GM12878 (cell line): Measurements from ENCODE around the gene SLC12A7. TPM values are rescaled to one million over a fixed set of nuclear protein-coding genes. Genes with fewer than 3 reads are reported as not detected.

Source experiments
- GABPA ChIP-seq: IDR thresholded peaks from 2 replicates; pipeline ENCODE4 v1.6.1; 2014; ENCODE audit warnings: antibody characterized with exemption, low read depth, mild to moderate bottlenecking, inconsistent platforms
- IKZF2 ChIP-seq, 2 experiments: fragments of 450-650 bp; IDR thresholded peaks; 2 replicates each; pipeline ENCODE4 v1.6.1; 2017; ENCODE audit warnings: mild to moderate bottlenecking in 2 of 2, moderate library complexity in 2 of 2
- LARP7 ChIP-seq: fragments of 450-650 bp; IDR thresholded peaks from 2 replicates; pipeline ENCODE4 v1.6.1; 2017; ENCODE audit warnings: mild to moderate bottlenecking
- NBN ChIP-seq: fragments of 450-650 bp; IDR thresholded peaks from 2 replicates; pipeline ENCODE4 v1.6.1; 2016
- NR2C1 ChIP-seq: fragments of 450-650 bp; IDR thresholded peaks from 2 replicates; pipeline ENCODE4 v1.6.1; 2017; ENCODE audit warnings: antibody characterized with exemption, mild to moderate bottlenecking, moderate library complexity
- NR2F1 ChIP-seq: fragments of 450-650 bp; conservative IDR thresholded peaks from 2 replicates; pipeline ENCODE4 v1.6.1; 2017; ENCODE audit warnings: mild to moderate bottlenecking
- ZNF217 ChIP-seq: fragments of 450-650 bp; IDR thresholded peaks from 2 replicates; pipeline ENCODE4 v1.6.1; 2017; ENCODE audit warnings: antibody characterized with exemption, mild to moderate bottlenecking
- ZNF687 ChIP-seq: fragments of 450-650 bp; IDR thresholded peaks from 2 replicates; pipeline ENCODE4 v1.6.1; 2017; ENCODE audit warnings: mild to moderate bottlenecking, moderate library complexity
- polyA plus RNA-seq, 11 experiments: library from polyadenylated mRNA; depleted of rRNA in 4 of 11; unstranded in 6 of 11; stranded (reverse) in 5 of 11; fragments of >200 nt; fragmentation: Nextera tagmentation in 4 of 11; fragmentation: Illumina TruSeq in 1 of 11; extraction: Ambion mirVana in 4 of 11; extraction: Trizol in 1 of 11; gene quantifications; 1 replicate in 1 of 11; 2 replicates in 10 of 11; pipeline versions ENCODE4 v1.2.1 to v1.2.3, GENCODE V29; 2011 to 2016; ENCODE audit warnings: inconsistent platforms in 2 of 11, missing spikeins in 2 of 11, low read depth in 1 of 11
- total RNA-seq, 4 experiments: library from RNA; depleted of rRNA in 3 of 4; stranded (reverse); fragments of >200 nt in 3 of 4; fragmentation: Illumina TruSeq in 1 of 4; extraction: Trizol in 1 of 4; gene quantifications; 2 replicates each; pipeline versions ENCODE4 v1.2.1 to v1.2.3, GENCODE V29; 2013 to 2021
- TF ChIP-seq, protein P1 (sequence below): fragments of 450-650 bp; conservative IDR thresholded peaks from 2 replicates; pipeline ENCODE4 v1.6.1; 2017; ENCODE audit warnings: mild to moderate bottlenecking, moderate library complexity

Gene SLC12A7
- total and polyA plus RNA-seq, 10 of the 15 experiments (the other 5 are each of a cell fraction or from before 2014, with no cell fraction given), result 0.10 to 10.0 (median 2.9) TPM

GRCh38 chr5:1105350-1106265 lies 6.3 kb downstream of the SLC12A7 start (continued):
- TF ChIP-seq GABPA (no peak), NR2F1 (peak; percentile 55; the same call in 1 of the 2 replicates), ZNF687 (0 out of 2 replicates have a peak, but pooled peaks have one; percentile 24), ZNF217 (0 out of 2 replicates have a peak, but pooled peaks have one; percentile 17), LARP7 (peak; percentile 48; the same call in 1 of the 2 replicates), NR2C1 (0 out of 2 replicates have a peak, but pooled peaks have one; percentile 14), IKZF2 (IDR thresholded peaks at IDR 0.05) (0 out of 4 replicates have a peak, but pooled peaks of 1 of the 2 experiments have one; percentile 6), NBN (peak; percentile 47; the same call in 1 of the 2 replicates)
- TF ChIP-seq, protein P1, sequence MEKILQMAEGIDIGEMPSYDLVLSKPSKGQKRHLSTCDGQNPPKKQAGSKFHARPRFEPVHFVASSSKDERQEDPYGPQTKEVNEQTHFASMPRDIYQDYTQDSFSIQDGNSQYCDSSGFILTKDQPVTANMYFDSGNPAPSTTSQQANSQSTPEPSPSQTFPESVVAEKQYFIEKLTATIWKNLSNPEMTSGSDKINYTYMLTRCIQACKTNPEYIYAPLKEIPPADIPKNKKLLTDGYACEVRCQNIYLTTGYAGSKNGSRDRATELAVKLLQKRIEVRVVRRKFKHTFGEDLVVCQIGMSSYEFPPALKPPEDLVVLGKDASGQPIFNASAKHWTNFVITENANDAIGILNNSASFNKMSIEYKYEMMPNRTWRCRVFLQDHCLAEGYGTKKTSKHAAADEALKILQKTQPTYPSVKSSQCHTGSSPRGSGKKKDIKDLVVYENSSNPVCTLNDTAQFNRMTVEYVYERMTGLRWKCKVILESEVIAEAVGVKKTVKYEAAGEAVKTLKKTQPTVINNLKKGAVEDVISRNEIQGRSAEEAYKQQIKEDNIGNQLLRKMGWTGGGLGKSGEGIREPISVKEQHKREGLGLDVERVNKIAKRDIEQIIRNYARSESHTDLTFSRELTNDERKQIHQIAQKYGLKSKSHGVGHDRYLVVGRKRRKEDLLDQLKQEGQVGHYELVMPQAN, result 0 out of 2 replicates have a peak, but pooled peaks have one; percentile 51
